ENCODE measurements around the gene TKTL1.

TKTL1 gene

GRCh38 chrX:154362085-154362742, 66.6 kb downstream of the TKTL1 start:
- H3K27ac ChIP-seq (ENCODE audit: low read depth, low read length), result no peak overlapping the region
- TF ChIP-seq EZH2phosphoT487 (IDR thresholded peaks at IDR 0.05; ENCODE audit: borderline replicate concordance, low read length), result no peak
- TF ChIP-seq CTCF (IDR thresholded peaks at IDR 0.05; ENCODE audit: low read depth, low read length, poor library complexity, severe bottlenecking), result no peak
- no peaks in the 10 kb centered on the region for H3K9me2 ChIP-seq (replicated peaks; ENCODE audit: control insufficient read depth, low read length)
- no peaks in the 10 kb centered on the region for H3K9me3 ChIP-seq (ENCODE audit: control insufficient read depth, insufficient read depth, low read length)
- H3F3A ChIP-seq (ENCODE audit: control insufficient read depth, insufficient read depth), result no peaks in the 10 kb centered on the region
- no peaks in the 10 kb centered on the region for H3K4me1 ChIP-seq (ENCODE audit: control insufficient read depth, low read length)
- H3K4me2 ChIP-seq (ENCODE audit: low read length), result no peak overlapping the region
- peaks cover 21% of the 10 kb centered on the region for H3K36me3 ChIP-seq (ENCODE audit: control insufficient read depth, low read length)
- H3K4me3 ChIP-seq (ENCODE audit: low read length), result no peak overlapping the region
- H4K20me1 ChIP-seq (ENCODE audit: control insufficient read depth, insufficient read depth, low read depth, low read length), result no peaks in the 10 kb centered on the region
- no peaks in the 10 kb centered on the region for H3K27me3 ChIP-seq (ENCODE audit: control insufficient read depth, low read length)
- no peaks in the 10 kb centered on the region for H3K79me2 ChIP-seq (ENCODE audit: control insufficient read depth, low read length)

GRCh38 chrX:154363706-154364439, 68.3 kb downstream of the TKTL1 start:
- no peaks in the 10 kb centered on the region for H3K9me2 ChIP-seq (replicated peaks; ENCODE audit: control insufficient read depth, low read length)
- H3K36me3 ChIP-seq (ENCODE audit: control insufficient read depth, low read length), result peaks cover 19% of the 10 kb centered on the region
- peaks cover 9% of the 10 kb centered on the region for H3K79me2 ChIP-seq (ENCODE audit: control insufficient read depth, low read length)
- H3F3A ChIP-seq (ENCODE audit: control insufficient read depth, insufficient read depth), result no peaks in the 10 kb centered on the region
- no peak overlapping the region for H3K4me3 ChIP-seq (ENCODE audit: low read length)
- no peak for TF ChIP-seq CTCF (IDR thresholded peaks at IDR 0.05; ENCODE audit: low read depth, low read length, poor library complexity, severe bottlenecking)
- TF ChIP-seq EZH2phosphoT487 (IDR thresholded peaks at IDR 0.05; ENCODE audit: borderline replicate concordance, low read length), result no peak
- no peaks in the 10 kb centered on the region for H4K20me1 ChIP-seq (ENCODE audit: control insufficient read depth, insufficient read depth, low read depth, low read length)
- peaks cover 6% of the 10 kb centered on the region for H3K4me1 ChIP-seq (ENCODE audit: control insufficient read depth, low read length)
- H3K27ac ChIP-seq (ENCODE audit: low read depth, low read length), result no peak overlapping the region
- no peak overlapping the region for H3K4me2 ChIP-seq (ENCODE audit: low read length)
- no peaks in the 10 kb centered on the region for H3K27me3 ChIP-seq (ENCODE audit: control insufficient read depth, low read length)
- no peaks in the 10 kb centered on the region for H3K9me3 ChIP-seq (ENCODE audit: control insufficient read depth, insufficient read depth, low read length)

- Histone ChIP-seq H3F3A (ENCODE audit: control insufficient read depth, insufficient read depth) (no peaks in the 10 kb centered on the region), H3K4me3 (ENCODE audit: low read length) (no peak overlapping the region), H3K27ac (ENCODE audit: low read depth, low read length) (no peak overlapping the region), H3K4me1 (ENCODE audit: control insufficient read depth, low read length) (peaks cover 16% of the 10 kb centered on the region), H3K36me3 (ENCODE audit: control insufficient read depth, low read length) (peaks cover 17% of the 10 kb centered on the region), H3K4me2 (ENCODE audit: low read length) (no peak overlapping the region), H3K9me2 (replicated peaks; ENCODE audit: control insufficient read depth, low read length) (no peaks in the 10 kb centered on the region), H4K20me1 (ENCODE audit: control insufficient read depth, insufficient read depth, low read depth, low read length) (no peaks in the 10 kb centered on the region), H3K9me3 (ENCODE audit: control insufficient read depth, insufficient read depth, low read length) (no peaks in the 10 kb centered on the region), H3K27me3 (ENCODE audit: control insufficient read depth, low read length) (no peaks in the 10 kb centered on the region), H3K79me2 (ENCODE audit: control insufficient read depth, low read length) (peaks cover 22% of the 10 kb centered on the region)
- no peak for TF ChIP-seq CTCF (IDR thresholded peaks at IDR 0.05; ENCODE audit: low read depth, low read length, poor library complexity, severe bottlenecking)
- no peak for TF ChIP-seq EZH2phosphoT487 (IDR thresholded peaks at IDR 0.05; ENCODE audit: borderline replicate concordance, low read length)
These were observed 69.5 kb downstream of the TKTL1 start for GRCh38 chrX:154365052-154365600.

Measured in DOHH2 (cell line).